NB4 (cell line): ENCODE data around the gene DNAJC6.

Experiments
- POLR2A ChIP-seq: IDR thresholded peaks from 2 replicates; pipeline ENCODE4 v1.6.1; 2011; ENCODE audit warnings: mild to moderate bottlenecking; ENCODE audit not compliant: insufficient read length; ENCODE audit errors: extremely low read depth
- TF ChIP-seq, protein P1 (sequence below): IDR thresholded peaks from one replicate; pipeline ENCODE4 v1.5.1; 2012; ENCODE audit warnings: low read depth, low read length

DNA sequence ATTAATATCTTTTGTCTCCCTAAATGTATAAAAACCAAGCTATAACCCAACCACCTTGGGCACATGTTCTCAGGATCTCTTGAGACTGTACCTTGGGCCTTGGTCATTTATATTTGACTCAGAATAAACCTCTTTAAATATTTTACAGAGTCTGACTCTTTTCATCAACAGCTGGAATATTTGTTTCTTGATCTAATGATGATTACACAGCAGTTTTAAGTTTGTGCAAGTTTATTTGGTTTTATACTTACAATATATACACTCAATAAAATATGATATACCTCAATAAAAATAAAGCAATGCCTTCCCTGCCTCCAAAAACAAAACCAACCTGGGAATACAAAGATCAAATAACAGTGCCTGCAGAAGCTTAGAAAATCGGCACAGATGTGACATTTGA lies 133.1 kb downstream of the DNAJC6 start:
- TF ChIP-seq POLR2A, result no peak
- TF ChIP-seq, protein P1, sequence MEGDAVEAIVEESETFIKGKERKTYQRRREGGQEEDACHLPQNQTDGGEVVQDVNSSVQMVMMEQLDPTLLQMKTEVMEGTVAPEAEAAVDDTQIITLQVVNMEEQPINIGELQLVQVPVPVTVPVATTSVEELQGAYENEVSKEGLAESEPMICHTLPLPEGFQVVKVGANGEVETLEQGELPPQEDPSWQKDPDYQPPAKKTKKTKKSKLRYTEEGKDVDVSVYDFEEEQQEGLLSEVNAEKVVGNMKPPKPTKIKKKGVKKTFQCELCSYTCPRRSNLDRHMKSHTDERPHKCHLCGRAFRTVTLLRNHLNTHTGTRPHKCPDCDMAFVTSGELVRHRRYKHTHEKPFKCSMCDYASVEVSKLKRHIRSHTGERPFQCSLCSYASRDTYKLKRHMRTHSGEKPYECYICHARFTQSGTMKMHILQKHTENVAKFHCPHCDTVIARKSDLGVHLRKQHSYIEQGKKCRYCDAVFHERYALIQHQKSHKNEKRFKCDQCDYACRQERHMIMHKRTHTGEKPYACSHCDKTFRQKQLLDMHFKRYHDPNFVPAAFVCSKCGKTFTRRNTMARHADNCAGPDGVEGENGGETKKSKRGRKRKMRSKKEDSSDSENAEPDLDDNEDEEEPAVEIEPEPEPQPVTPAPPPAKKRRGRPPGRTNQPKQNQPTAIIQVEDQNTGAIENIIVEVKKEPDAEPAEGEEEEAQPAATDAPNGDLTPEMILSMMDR, result no peak
